ENCODE data around the gene OPRD1. TPM values are rescaled to one million over a fixed set of nuclear protein-coding genes. Genes with fewer than 3 reads are reported as not detected.
A peak's percentile ranks its signal among the peaks of the same experiment; 100 is the strongest.
"Not testable (repeated sequence)": the region's sequence is repeated elsewhere in the genome, so short reads cannot be mapped to it uniquely, and the experiment has no call there.

Gene OPRD1
- total RNA-seq, 1 experiment from 2014 or later, result 60.2 TPM

DNA sequence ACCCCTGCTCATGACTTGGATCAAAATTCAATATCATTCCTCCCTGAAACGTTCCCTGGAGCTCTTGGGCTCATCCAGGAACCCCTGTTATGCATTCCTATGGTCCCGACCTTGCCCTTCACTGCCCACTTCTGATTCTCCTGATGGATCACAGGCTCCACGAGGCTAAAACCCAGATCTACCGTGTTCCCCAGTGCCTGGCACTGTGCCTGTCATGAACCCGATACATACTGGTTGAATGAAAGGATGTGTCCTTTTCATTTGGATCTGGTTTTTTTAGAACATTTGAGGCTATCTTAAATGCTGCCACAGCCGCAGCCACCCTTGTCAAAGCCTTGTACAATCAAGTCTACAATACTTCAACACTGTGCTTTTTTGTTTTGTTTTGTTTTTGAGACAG is 22.2 kb upstream of the OPRD1 start:
- Histone ChIP-seq H3K4me1 (peaks cover 7% of the 10 kb centered on the region; the same call in 1 of the 2 replicates), H3K27ac (no peak overlapping the region), H3K4me3 (no peak overlapping the region), H3K9me3 (replicated peaks) (no peaks in the 10 kb centered on the region), H3K36me3 (no peaks in the 10 kb centered on the region), H3K27me3 (no peaks in the 10 kb centered on the region; the same call in 1 of the 2 replicates)
- no peak for DNase-seq

DNA sequence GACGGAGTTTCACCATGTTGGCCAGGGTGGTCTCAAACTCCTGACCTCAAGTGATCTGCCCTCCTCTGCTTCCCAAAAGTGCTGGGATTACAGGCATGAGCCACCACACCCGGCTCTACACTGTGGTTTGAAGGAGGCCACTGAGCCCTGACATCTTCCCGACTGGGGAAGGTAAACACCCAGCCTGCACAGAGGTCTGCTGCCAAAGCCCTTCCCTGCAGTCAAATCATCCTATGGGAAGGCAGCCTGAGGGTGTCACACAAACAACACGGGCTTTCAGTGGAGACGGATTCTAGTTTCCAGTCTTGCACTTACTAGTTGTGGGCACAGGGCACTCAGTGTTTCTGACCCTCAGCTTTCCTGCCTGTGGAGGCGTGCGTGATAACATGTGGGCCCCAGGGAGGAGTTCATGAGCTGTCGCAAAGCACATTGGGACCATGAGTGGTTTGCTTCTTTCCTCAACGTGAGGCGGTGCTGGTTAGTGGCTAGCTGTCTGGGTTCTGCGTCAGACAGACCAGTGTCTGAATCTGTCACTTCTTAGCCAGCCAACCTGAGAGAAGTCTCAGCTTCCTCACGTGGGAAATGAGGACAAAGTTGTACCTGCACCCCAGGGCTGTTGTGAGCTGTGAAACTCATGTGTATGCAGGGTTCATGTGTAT is 21.5 kb upstream of the OPRD1 start:
- no peak overlapping the region for H3K4me3 ChIP-seq
- no peak overlapping the region for H3K27ac ChIP-seq
- H3K4me1 ChIP-seq, result peaks cover 7% of the 10 kb centered on the region; the same call in 1 of the 2 replicates
- H3K9me3 ChIP-seq (replicated peaks), result no peaks in the 10 kb centered on the region
- H3K36me3 ChIP-seq, result no peaks in the 10 kb centered on the region
- DNase-seq, result peak in 1 of 2 experiments; percentile 34
- H3K27me3 ChIP-seq, result no peaks in the 10 kb centered on the region; the same call in 1 of the 2 replicates

DNA sequence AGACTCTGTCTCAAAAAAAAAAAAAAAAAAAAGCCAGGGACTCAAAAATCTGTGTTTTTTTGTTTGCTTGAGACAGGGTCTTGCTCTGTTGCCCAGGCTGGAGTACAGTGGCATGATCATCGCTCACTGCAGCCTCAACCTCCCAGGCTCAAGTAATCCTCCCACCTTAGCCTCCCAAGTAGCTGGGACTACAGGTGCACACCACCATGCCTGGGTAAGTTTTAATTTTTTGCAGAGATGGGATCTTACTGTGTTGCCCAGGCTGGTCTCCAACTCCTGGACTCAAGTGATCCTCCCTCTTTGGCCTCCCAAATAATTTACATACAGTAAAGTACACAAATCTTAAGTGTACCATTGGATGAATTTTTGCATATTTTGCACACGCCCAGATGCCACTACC is 20.0 kb upstream of the OPRD1 start:
- not testable (repeated sequence) for H3K27ac ChIP-seq; DNase-seq; H3K36me3 ChIP-seq; H3K4me3 ChIP-seq; H3K9me3 ChIP-seq (replicated peaks); H3K27me3 ChIP-seq
- peaks cover 13% of the 10 kb centered on the region; the same call in 1 of the 2 replicates for H3K4me1 ChIP-seq

DNA sequence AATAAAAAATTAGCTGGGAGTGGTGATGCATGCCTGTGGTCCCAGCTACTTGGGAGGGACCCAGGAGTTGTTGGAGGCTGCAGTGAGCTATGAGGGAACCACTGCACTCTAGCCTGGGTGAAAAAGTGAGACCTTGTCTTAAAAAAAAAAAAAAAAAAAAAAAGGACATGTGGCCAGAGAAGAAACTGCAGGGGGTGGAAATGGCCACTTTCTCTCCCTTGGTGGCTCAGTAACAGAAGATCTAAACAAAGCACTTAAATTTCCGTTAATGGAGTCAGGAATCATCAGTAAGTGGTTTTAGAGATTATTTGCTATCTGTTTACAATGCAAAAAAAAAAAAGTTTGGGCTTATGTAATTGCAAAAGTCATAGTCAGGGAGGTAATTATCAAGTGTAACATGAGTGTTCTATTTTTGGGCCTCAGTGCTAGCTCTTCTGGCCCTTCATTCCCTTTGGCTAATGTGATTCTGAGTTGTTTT is 19.3 kb upstream of the OPRD1 start:
- no peak overlapping the region for H3K4me3 ChIP-seq
- no peaks in the 10 kb centered on the region for H3K9me3 ChIP-seq (replicated peaks)
- peaks cover 17% of the 10 kb centered on the region; the same call in 1 of the 2 replicates for H3K4me1 ChIP-seq
- no peaks in the 10 kb centered on the region for H3K36me3 ChIP-seq
- no peak overlapping the region for H3K27ac ChIP-seq
- no peaks in the 10 kb centered on the region; the same call in 1 of the 2 replicates for H3K27me3 ChIP-seq
- DNase-seq, result peak in 1 of 2 experiments; percentile 41

DNA sequence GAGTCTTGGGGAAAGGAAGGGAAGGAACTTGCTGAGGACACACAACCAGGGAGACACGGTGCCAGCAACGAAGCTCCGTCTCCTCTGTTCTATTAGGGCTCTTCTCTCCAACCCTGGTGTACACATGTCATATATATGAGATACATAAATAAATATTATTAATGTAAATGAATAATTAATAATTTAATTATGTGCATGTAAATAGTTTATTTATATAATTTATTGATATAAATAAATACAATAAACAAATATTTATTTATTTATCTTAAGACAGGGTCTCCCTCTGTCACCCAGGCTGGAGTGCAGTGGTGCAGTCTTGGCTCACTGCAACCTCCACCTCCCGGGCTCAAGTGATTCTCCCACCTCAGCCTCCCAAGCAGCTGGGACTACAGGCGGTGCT is 17.4 kb upstream of the OPRD1 start:
- not testable (repeated sequence) for H3K27me3 ChIP-seq; H3K9me3 ChIP-seq (replicated peaks); H3K36me3 ChIP-seq; DNase-seq; H3K27ac ChIP-seq; H3K4me3 ChIP-seq
- H3K4me1 ChIP-seq, result peaks cover 17% of the 10 kb centered on the region; the same call in 1 of the 2 replicates

DNA sequence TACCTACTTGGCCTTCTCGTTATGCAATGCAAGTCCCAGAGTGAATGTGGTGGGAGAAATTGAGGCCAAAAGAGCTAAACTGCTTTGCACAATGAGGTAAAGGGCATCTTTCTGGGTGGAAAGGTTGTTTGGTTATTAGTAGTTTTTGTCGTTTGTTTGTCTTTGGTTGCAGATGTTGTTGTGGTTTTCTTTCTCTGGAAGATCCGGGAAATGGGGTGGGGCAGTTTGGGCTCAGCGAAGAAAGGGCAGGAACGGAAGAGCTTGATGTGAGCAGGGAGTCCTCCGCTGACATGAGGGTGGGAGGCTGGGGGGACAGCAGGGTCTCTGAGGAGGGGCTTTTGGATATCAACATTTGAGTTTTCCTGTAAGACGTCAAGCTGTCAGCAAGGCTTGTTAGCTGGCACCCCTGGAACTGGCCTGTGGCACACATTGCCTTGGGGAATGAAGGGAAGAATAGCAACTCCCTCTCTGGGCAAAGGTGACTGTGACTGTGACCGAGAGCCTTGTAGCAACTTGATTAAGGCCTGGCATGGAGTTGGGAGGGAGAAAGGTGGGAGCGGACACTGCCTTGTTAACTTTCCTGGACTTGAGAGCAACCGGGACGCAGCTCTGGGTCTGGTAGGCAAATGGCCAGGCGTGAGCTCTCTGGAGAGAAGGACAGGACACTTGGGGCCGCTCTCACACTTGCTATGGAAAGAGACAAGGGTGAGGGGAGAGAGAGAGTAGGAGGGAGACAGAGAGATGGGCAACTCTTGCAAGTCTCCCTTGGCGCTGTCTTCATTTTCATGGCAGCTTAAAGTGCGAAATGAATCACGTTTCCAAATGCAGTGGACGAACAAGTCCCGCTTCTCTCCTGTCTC is 15.4 kb upstream of the OPRD1 start:
- Histone ChIP-seq H3K27me3 (no peaks in the 10 kb centered on the region), H3K27ac (no peak overlapping the region), H3K36me3 (no peaks in the 10 kb centered on the region), H3K4me1 (peaks cover 28% of the 10 kb centered on the region), H3K9me3 (replicated peaks) (no peaks in the 10 kb centered on the region), H3K4me3 (no peak overlapping the region; the same call in 1 of the 2 replicates)
- peak; percentile 68 to 76 for DNase-seq

DNA sequence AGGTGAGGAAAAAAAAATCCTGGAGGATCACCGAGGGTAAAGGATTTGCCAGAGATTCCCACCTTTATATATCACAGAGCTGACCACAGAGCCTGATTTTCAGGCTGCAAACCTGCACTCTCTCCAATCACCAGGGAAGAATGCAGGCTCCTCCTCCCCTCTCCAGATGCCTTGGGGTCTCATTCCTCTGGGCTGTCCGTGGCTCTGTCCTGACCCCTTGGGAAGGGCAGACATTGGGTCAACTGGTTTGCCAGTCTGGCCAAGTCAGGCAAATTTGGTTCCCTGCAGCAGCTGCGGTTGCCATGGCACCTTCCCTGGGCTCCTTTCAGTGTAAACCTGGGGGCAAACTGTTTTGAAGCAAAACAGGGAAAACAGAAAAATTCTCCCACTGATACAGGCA is 11.6 kb upstream of the OPRD1 start:
- DNase-seq, result no peak
- H3K9me3 ChIP-seq (replicated peaks), result peaks cover 4% of the 10 kb centered on the region; the same call in 1 of the 2 replicates
- H3K27me3 ChIP-seq, result no peaks in the 10 kb centered on the region
- H3K4me3 ChIP-seq, result no peak overlapping the region
- no peaks in the 10 kb centered on the region for H3K36me3 ChIP-seq
- H3K27ac ChIP-seq, result no peak overlapping the region
- H3K4me1 ChIP-seq, result peaks cover 33% of the 10 kb centered on the region

DNA sequence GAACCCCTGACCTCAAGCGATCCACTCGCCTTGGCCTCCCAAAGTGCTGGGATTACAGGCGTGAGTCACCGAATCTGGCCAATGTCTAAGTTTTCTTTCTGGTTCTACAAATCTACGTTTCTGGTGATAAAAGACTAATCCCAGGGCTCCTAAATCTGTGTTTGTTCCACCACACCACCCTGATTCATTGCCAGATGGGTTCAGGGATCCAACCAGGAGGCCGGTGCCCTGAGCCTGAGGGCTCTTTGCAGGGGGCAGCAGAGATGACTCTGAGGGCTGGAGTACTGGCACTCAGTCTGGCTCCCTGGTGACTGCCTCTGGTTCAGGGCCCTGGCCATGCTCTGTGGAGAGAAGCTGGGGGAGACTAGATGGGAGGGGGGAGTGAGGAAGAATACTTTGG is 10.5 kb upstream of the OPRD1 start:
- no peaks in the 10 kb centered on the region for H3K36me3 ChIP-seq
- peaks cover 4% of the 10 kb centered on the region; the same call in 1 of the 2 replicates for H3K9me3 ChIP-seq (replicated peaks)
- DNase-seq, result no peak
- H3K27ac ChIP-seq, result no peak overlapping the region
- H3K4me1 ChIP-seq, result peaks cover 29% of the 10 kb centered on the region
- no peak overlapping the region for H3K4me3 ChIP-seq
- H3K27me3 ChIP-seq, result no peaks in the 10 kb centered on the region

DNA sequence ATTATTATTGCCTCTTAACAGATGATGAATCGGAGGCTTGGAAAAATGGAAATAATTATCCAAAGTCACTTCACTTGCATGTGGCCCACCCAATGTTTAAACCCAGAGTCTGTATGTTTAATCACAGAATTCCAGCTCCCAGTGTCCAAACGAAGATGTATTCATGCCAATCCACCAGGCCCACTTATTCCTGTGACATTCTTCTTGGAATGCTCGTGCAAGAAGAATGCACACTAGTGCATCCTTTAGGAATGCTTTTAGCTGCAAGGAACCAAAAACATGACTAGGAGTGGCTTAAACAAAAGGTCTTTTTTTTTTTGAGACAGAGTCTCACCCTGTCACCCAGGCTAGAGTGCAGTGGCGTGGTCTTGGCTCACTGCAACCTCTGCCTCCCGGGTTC is 8.9 kb upstream of the OPRD1 start:
- H3K27ac ChIP-seq, result no peak overlapping the region
- DNase-seq, result no peak
- H3K27me3 ChIP-seq, result no peaks in the 10 kb centered on the region
- H3K4me3 ChIP-seq, result no peak overlapping the region
- no peaks in the 10 kb centered on the region for H3K36me3 ChIP-seq
- peaks cover 4% of the 10 kb centered on the region; the same call in 1 of the 2 replicates for H3K9me3 ChIP-seq (replicated peaks)
- peaks cover 23% of the 10 kb centered on the region for H3K4me1 ChIP-seq

DNA sequence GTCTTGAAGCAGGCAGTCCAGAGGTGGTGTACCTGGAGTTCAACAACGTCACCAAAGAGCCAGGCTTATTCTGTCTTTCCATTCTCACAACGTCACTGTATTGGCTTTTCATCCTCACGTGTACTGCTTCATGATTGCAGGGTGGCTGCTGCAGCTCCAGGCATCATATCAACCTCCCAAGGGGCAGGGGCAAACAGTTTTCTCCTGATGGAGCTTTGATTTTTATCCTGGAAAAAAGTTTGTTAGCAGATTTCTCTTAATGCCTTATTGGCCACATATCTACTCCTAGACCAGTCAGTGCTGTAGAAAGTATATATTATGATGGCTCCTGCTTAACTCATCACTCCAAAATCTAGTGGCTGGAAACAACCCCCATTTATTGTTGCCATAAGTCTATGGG is 8.3 kb upstream of the OPRD1 start:
- no peak for DNase-seq
- peaks cover 23% of the 10 kb centered on the region for H3K4me1 ChIP-seq
- peaks cover 4% of the 10 kb centered on the region; the same call in 1 of the 2 replicates for H3K9me3 ChIP-seq (replicated peaks)
- no peak overlapping the region for H3K4me3 ChIP-seq
- no peaks in the 10 kb centered on the region for H3K27me3 ChIP-seq
- no peak overlapping the region for H3K27ac ChIP-seq
- no peaks in the 10 kb centered on the region for H3K36me3 ChIP-seq

DNA sequence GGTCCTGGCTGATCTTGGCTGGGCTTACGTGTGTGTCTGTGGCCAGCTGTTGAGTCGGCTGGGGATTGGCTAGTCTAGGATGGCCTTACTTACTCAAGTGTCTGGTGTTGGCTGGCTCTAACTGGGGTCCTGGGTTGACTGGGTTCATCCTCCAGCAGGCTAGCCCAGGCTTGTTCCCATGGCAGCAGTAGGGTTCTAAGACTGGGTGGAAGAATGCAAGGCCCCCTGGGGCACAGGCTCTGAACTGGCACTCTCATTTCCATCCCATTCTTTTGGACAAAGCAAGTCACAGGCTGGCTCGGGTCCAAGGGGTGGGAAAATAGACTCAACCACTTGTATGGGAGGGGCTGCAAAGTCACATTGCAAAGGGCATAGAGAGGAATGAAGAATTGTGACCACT is 7.9 kb upstream of the OPRD1 start:
- Histone ChIP-seq H3K27me3 (no peaks in the 10 kb centered on the region), H3K4me3 (no peak overlapping the region), H3K9me3 (replicated peaks) (peaks cover 4% of the 10 kb centered on the region; the same call in 1 of the 2 replicates), H3K27ac (no peak overlapping the region), H3K4me1 (peaks cover 23% of the 10 kb centered on the region), H3K36me3 (no peaks in the 10 kb centered on the region)
- peak; percentile 76 to 77 for DNase-seq

DNA sequence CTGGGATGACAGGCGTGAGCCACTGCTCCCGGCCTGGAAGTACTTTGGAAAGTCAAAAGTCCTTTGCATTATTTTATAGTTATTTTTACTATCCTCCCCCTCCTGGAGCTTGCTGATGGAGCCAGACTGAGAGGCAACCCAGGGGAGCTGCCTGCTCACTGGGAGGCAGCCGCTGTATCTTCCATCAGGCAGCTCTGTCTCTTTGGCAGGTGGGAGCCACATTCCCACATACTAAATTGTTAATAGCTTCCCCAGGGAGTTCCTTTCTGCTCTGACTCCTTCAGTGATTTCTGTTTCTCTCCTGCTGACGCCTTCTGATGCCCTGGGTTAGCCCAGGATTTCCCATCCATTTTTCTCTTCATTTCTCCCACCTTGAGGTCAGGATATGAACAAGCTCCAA is 4.9 kb upstream of the OPRD1 start:
- Histone ChIP-seq H3K27ac (no peak overlapping the region), H3K4me1 (peaks cover 11% of the 10 kb centered on the region), H3K27me3 (no peaks in the 10 kb centered on the region), H3K9me3 (replicated peaks) (peaks cover 4% of the 10 kb centered on the region; the same call in 1 of the 2 replicates), H3K4me3 (no peak overlapping the region), H3K36me3 (no peaks in the 10 kb centered on the region)
- peak in 1 of 2 experiments; percentile 49 for DNase-seq

DNA sequence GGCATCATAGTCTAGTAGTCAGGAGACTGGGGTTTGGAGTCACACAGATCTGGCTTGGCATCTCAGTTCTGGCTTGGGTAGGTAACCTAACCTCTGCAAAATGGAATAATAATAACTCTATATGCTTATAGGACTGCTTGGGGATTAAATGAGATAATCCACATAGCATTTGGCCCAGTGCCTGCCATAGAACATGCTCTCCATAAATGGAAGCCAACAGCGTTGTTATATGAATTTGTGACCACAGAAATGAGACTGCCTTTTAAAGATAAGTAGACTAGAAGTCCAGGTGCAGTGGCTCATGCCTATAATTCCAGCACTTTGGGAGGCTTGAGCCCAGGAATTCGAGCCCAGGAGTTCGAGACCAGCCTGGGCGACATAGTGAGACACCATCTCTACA is 4.0 kb upstream of the OPRD1 start:
- H3K27ac ChIP-seq, result no peak overlapping the region
- H3K4me3 ChIP-seq, result no peak overlapping the region
- DNase-seq, result peak; percentile 55 to 72
- no peaks in the 10 kb centered on the region for H3K36me3 ChIP-seq
- H3K9me3 ChIP-seq (replicated peaks), result peaks cover 4% of the 10 kb centered on the region; the same call in 1 of the 2 replicates
- H3K27me3 ChIP-seq, result no peaks in the 10 kb centered on the region
- peaks cover 11% of the 10 kb centered on the region for H3K4me1 ChIP-seq

DNA sequence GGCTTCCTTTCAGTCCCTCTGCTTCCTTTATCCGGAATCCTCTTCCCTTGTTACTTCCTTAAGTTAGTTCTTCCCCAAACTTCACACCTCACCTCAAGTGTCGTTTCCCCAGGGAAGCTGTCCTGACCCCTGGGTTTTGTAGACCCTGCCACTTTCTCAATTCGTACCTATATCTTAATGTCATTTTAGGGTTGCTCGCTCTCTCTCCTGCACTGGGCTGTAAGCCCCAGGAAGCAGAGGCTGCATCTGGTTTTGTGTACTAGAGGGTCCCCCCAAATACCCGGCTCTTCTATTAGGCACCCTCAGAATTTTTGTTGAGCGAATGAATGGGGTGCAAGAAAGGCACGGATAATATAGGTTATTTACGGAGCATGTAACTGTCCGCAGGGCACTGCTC is 603 bp upstream of the OPRD1 start:
- peak overlapping the region; percentile 83 for H3K4me3 ChIP-seq
- peak overlapping the region; percentile 98 for H3K27ac ChIP-seq
- H3K27me3 ChIP-seq, result no peaks in the 10 kb centered on the region
- no peaks in the 10 kb centered on the region for H3K9me3 ChIP-seq (replicated peaks)
- no peaks in the 10 kb centered on the region; the same call in 1 of the 2 replicates for H3K36me3 ChIP-seq
- H3K4me1 ChIP-seq, result peaks cover 29% of the 10 kb centered on the region
- DNase-seq, result no peak
